Forelimb muscle (tissue), 1 donor: Measurements from ENCODE around the gene CCDC24. TPM values are rescaled to one million over a fixed set of nuclear protein-coding genes. Genes with fewer than 3 reads are reported as not detected.

ENCODE experiments used
- DNase-seq: peaks from one replicate; pipeline ENCODE4 v3.0.0-alpha.2; 2013; ENCODE audit warnings: low read depth
- polyA plus RNA-seq: library from polyadenylated mRNA; unstranded; fragments of 120-200 nt; gene quantifications from one replicate; pipeline ENCODE4 v1.2.1, GENCODE V29; 2013; ENCODE audit not compliant: insufficient read length

CCDC24 gene
- polyA plus RNA-seq, 1 donor: 0.78 TPM

DNA sequence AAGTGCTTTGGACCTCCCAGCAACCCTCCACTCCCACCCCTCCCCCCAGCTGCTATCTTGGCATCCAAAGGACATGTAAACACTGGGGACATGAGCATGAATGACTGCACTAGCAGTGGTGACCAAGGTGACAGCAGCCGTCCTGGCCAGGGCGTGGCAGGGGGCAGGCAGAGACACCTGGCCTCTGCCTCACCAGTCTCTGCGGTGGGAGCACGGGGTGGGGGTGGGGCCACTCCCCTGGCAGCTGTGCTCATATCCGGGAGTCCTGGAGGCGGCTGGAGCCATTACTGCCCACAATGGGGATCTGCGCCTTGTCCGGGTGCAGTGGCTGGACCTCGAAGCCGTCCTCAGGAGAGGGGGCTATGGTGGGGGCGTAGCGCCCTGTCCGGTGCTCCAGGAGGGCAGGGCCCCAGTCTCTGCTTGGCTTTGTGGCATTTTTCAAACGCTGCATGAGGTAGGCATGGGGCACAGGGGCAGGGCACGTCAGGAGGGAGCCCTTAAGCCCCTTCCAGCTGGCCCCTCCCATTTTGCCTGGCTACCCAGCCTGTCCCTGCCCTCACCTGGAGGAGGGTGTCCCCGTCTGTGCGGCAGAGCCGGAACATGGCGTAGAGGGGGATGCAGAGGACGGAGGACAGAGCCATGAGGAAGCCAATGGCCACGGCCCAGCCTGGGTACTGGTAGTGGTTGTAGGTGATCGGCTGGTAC lies 6.0 kb downstream of the CCDC24 start:
- DNase-seq: no peak

DNA sequence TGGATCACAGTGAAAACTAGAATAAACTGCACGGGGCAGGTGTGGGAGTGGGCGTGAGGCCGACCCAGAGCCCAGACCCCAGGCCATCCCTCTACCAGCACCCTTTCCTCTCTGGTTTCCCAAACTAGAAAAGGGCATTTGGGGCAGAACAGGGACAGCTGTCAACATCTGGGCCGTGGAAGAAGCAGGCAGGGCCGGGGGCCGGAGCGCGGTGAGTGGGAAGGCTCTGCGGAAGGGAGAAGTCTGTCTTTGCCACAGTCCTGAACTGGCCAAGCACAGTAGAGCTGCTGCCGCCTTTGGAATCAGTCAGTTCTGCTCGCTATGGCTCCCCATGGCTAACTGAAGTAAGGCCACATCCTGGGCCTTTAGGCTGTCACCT lies 6.6 kb downstream of the CCDC24 start:
- DNase-seq: no peak

DNA sequence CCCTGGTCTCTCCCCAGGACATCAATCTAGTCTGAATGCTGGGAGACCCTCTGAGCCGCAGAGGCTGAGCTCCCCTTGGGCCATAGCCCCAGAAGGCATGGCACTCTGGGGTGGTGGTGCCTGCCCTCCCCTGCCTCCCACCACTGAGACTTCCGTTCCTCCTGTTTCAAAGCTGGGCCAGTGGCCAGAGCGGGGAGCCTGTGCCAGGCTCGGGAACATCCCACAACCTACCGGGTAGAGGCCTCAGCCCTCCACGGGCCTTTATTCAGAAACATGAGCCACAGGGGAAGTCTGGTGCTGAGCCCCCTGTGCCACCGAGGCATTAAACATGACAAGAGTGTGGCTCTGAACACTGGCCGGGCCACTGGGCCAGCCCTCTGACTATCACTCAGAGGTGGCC lies 8.1 kb downstream of the CCDC24 start:
- DNase-seq: no peak

DNA sequence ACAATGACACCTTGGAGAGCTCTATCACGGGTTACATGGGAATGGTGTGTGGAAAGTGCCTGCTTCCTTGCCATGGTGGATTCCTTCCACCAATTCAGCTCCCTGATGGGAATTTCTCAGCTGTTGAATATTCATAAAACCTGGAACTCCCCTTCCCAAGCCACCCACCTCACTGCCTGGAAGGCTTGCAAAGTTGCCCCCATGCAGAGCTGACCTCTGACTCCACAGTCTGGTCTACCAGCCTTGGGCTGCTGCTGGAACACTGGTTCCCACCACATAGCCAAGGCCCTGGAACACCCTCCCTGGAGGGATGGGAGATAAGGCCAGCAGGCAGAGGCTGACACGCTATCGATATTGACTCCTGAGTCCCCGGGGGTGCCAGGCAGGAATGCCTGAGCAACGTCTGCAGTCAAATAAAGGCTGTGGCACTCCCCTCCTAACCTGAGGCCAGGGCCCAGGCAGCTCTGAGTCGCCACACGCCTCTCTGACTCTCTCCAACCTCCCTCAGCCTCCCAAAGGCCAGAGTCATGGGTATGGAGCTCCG lies 8.8 kb downstream of the CCDC24 start:
- DNase-seq: no peak

DNA sequence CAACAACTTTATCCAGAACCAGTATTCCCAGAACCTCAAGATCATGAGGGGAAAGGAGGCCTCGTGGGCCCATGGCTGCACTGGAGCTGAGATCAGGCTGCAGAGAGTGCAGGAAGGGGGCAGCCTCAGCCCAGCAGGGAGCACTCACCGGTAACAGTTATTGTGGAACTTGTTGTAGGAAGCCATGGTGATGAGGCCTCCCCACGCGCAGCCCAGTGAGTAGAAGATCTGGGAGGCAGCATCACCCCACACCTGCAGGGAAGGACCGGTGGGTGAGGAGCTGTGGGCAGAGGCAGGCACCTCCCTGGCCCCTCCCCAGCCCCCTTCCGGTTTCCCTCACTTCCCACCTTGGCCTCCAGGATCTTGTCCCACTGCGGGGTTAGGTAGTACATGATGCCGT lies 10.8 kb downstream of the CCDC24 start:
- DNase-seq: no peak

DNA sequence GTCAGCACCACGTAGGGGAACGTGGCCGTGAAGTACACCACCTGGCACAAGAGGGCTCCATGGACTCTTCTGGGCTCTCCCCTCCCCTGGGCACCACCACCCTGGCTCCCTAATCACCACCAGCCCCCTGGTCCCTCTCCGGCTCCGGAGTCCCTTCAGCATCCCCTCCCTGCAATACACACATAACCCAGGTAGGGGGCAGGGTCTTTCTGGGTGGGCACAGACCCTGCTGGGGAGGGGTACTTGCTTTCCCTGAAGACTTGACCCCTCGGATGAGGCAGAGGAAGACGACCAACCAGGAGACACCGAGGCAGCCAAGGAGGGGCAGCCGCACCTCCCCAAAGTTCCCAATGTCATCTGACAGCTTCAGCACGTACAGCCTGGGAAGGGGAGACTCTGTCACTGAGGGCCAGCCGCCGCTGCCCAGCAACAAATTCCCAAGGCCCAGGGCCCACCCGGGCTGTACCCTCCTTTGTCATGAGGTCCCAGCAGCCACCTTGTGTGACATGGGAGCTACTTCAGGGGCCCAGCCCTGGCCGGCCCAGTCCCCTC lies 11.3 kb downstream of the CCDC24 start:
- DNase-seq: no peak

DNA sequence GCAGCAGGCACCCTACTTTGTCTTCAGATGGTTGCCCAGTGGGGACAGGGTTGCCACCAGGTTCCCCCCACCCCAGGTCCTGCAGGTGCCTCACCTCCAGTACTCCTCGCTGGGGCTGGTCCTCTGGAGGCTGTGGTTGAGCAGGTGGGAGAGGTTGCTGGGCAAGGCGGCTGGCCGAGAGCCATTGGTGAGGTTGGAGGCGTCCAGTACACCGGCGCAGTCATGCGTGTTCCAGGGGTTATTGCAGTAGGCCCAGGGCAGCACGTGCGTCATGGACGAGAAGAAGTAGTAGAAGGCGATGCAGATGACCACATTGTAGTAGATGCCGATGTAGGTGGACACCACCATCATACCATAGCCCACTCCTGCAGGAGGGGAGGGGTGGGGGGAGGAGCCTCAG lies 16.9 kb downstream of the CCDC24 start:
- DNase-seq: no peak

DNA sequence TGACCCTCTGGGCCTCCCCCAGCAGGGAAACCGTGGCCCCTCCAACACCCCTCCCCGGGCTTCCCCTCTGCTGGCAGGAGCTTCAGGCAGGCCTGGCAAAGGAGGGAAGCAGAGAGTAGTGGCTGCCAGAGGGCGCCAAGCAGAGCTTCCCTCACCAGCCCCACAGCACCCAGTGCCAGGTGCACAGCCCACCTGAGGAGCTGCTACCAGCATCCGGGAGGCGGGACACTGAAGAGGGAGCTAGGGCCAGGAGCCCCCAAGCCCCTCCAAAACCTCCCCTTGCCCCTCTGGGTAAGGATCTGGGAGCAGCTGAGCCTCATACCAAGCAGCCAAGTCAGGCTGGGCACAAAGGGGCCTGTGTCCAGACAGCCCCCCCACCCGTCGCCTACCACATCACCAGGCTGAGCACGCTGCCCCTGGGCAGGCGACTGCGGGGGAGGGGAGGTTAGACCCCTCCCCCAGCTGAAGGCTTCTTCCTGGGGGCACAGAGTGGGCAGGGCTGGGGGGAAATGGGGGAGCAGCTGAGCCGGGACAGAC lies 19.6 kb downstream of the CCDC24 start:
- no peak for DNase-seq

DNA sequence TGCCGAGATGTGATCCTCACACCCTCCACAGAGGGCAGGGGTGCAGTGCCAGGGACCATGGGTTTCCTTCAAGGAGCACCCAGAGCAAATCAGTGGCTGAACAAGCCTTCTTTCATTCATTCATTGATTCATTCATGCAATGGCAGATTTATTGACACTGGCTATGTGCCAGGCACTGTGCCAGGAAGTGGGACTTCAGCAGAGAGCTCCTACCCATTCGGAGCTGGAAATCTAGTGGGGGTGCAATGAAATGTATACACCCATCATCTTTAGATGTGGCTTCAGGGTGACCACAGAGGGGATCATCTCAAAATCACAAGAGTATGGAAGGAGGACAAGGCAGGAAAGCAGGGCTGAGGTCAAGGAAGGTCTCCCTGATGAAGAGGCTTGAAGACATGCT lies 21.0 kb downstream of the CCDC24 start:
- DNase-seq: no peak

DNA sequence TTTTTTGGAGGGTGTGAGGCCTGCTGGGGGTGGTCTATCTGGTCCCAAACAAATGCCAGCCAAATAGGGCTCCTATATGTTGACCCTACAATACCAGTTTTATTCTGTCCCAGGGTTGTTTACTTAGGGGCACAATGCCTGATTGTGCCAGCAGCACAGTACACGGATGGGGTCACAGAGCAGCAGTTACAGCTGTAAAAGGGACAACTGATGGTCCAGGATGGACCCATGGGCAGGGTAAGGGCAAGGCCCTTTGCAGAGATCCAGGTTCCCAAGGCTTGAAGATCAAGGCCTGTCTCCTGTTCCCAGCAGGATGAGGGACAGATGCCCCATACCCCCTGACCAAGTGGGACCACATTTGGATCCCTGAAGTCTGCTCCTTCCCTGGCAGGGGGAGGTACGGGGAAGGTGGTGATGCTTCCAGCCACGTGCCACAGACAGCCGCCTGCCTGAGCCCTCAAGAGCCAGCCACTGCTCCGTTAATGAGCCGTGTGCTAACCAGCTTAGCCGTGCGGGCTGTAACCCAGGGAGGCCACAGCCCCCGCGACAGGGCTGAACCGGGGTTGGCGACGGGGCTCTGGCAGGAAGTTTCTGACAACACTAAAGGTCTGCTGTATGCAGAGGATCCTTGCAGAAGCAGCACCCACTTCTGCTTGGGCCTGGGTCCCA lies 21.7 kb downstream of the CCDC24 start:
- DNase-seq: no peak

DNA sequence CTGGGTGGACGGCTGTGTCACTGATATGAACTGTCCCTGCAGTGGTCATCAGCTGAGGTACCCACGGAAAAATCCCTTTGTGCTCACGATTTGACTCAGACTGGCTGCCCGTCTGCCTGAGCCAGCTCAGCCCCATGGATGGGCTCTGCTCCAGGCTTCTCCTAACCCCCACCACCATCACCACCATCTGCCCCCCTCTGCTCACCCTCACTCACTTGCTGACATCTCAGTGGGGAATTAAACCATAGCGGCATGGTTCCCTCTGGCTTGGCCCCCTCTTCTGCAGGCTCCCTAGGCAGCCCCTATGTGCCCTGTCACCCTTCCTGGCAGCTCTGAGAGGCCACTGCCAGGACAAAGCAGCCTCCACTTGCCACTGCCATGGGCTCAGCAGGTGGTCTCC lies 22.6 kb downstream of the CCDC24 start:
- DNase-seq: no peak

DNA sequence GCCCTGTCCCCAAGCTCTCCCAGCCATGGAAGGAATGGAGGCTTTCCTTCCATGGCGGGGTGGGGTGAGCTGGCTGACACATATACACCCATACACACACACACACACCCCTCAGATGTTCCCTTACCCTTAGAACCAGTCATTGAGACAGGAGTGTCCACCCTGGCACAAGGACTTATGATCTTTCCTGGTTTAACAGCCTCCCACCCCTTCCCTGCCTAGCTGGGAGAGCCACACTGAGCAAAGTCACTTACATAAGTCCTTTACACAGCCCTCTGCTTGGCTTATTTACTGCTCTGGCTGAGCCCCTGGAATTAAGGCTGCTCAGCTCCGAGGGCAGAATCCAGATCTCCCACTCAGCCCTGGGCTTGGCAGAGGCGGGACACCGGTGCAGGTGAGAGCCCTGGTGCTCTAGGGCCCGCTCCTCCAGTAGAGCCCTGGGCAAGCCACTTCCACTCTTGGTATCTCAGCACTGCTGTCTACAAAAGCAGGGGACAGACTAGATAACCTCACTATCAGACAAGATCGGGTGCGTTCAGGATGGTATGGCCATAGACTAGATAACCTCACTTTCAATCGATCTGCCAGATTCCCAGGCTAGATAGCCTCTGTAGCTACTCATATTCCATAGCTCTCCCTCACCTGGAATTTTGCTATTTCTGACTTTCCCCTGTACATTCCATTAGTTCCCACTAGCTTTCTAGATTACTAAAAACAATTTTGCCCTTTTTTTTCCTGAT lies 23.1 kb downstream of the CCDC24 start:
- no peak for DNase-seq

DNA sequence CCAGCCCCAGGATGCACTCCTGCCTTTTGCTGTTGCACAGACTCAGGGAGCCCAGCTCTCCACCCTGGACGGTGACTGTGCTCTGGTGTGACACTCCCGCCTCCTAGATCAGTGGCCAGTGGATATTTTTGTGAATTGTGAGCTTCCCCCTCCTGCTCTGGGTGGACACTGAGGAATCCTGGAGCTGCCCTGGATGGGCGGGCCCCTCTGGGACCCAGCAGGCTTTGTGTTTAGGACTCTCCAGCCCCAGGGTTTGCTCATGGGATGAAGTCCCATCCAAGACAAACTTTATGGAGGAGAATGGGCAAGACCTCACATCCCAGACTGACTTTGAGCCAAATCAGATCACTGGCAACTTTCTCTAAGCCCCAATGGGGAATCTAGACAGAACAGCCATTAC lies 23.8 kb downstream of the CCDC24 start:
- no peak for DNase-seq

DNA sequence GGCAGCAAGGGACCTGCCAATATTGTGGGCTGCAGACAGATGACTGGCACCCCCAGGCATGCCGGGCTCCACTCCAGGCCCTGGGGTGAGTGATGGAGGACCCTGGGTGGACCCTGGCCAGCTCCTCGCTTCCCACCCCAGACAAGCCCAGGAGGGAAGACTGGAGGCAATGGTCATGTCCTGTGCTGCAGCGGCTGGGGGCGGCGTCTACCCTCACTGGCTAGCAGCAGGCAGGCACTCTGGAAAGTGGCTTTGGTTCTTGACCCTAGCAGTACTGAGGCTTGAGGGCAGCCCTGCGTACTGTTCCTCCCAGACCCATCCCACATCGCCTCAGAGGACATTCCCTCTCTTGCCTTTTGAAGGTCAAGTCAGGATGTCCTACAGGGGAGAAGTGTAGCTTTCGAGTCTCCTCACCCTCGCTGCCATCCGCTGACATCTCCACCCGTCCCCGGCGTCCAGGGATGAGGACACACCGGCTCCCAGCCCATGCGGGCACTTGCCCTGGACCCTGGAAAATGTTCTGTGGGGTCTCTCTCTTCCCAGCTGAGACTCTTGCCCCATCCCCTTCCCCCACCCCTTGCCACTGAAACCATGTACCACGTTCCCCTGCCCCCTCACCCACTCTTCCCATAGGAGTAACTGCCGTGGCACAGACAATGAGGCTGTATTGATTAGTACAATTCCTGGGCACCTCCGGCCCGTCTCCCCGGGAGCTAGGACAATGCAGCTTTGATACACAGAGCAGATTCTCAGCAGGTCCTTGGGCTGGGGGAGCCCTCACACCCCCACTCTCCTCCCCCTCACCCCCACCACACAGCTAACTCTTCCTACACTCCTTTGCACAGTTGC lies 24.9 kb downstream of the CCDC24 start:
- no peak for DNase-seq

DNA sequence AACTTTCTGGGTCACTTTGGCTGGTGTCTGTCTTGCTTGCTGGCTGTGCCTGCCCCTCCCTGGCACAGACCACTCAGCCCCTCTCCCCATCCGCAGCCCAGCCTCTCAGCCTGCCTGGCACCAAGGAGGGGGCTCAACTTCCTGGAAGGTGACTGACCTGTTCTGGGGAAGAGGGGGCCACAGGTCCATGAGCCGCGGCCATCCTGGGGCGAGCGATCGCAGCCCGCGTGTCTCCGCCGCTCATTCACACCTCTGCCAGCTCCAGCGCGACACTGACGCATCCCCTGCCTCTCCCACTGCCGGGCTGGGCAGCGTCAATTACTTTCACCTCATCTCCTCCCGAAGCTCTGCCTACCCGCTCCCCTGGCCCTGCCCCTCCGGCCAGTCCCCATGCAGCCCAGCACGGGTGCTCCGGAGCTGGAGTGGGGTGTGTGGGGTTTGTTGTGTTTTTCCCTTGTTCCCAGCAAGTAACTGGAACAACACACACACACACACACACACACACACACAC lies 25.5 kb downstream of the CCDC24 start:
- no peak for DNase-seq

DNA sequence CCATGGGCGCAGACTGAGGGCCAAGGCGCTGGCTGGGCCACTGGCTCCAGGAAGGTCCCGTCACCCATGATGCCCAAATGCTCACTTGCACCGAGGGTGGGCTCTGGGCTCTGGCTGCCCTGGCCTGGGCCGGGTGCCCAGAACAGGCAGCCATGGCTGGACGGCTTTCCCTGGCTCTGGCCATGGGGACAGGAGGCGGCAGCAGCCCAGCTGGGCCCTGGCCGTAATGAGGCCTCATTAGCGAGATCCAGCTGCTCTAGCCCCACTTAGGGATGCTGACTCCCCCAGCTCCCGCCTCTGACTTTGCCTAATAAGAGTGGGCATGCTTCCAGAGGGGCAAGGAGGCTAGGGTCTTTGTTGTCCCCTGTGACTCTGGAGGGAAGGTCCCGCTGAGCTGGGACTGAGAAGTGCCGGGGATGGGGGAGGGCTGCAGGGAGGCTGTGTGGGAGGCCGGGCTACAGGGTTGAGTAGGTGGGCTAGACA lies 28.1 kb downstream of the CCDC24 start:
- DNase-seq: no peak

DNA sequence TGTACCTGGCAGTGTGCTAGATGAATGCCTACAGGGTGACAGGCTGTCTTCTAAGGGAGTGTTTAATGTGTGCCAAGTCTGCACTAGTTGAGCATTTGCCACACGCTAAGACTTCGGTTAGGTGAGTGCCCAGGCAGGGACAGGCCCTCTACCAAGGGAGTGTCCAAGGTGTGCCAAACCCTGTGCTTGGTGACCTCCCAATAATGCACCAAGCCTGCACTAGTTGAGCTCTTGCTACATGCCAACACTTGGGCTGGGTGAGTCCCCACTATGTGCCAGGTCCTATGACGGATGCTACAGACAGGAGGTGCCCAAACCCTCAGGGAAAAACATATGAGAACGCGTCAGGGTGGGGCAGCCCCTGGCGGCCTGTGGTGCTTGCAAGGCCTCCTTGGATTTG lies 29.1 kb downstream of the CCDC24 start:
- no peak for DNase-seq

DNA sequence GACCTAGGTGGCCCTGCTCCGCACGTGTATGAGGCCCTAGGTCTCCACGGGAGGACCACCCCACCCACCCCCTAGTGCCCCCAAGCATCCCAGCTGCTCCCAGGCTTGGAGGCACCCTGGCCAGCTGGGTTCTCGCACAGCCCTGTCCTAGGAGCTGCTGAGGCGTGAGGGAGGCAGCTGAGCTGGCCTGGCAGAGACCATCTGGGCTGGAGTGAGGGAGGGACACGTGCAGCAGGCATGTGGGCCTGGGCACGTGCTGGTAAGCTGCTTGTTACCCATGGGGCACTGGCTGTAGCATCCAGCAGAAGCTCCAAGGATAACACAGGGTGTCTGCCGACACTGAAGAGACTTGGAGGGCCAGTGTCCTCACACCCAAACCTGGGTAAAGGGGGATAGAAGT lies 29.8 kb downstream of the CCDC24 start:
- no peak for DNase-seq

DNA sequence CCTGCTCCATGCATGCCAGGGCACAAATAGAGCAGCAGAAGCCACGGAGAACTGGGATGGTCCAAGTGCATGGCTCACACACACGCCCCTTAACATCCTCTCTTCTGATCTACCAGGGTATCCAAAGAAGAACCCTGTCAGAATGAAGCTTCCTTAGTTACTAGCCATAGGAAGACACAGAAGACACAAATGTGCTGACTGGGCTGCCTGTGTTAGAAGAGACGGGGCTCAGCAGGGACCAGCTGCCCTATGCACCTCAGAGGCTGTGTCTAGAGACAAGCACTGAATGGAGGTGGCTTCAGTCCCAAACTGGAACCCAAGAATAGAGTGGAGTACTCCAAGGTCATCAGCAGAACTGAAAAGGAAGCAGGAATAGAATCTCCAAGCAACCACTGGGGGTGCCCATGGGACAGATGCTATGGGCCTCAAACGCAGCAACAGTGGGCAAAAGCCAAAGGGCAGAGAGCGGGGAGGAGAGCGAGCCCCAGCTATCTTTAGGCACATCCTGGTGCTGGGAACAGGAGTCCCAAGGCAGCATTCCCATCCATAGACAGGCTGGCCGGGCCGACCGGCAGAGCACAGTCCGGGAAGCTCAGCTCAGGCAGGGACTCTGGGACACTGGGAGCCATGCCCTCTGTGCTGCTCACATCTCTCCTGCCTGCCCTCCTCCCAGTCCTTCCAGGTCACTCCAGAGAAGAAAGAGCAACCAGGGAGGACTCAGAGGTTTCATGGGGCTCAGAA lies 30.4 kb downstream of the CCDC24 start:
- DNase-seq: no peak
